Subcutaneous abdominal adipose tissue (tissue), 5 donors: ENCODE results near the gene SLC30A2.

ENCODE experiments used
- H3K27ac ChIP-seq: one replicate; pipeline ENCODE4 v1.7.0; 2013; ENCODE audit warnings: low read depth, mild to moderate bottlenecking, inconsistent platforms, low read length, moderate library complexity
- H3K27me3 ChIP-seq, 5 donors: one replicate each; pipeline ENCODE4 v1.7.0; 2013; ENCODE audit warnings: low read length in 5 of 5, inconsistent platforms in 1 of 5; ENCODE audit not compliant: control insufficient read depth in 5 of 5, insufficient read depth in 4 of 5
- H3K36me3 ChIP-seq, 5 donors: one replicate each; pipeline ENCODE4 v1.7.0; 2013; ENCODE audit warnings: low read length in 5 of 5; ENCODE audit not compliant: control insufficient read depth in 5 of 5, insufficient read depth in 5 of 5
- H3K4me1 ChIP-seq, 5 donors: one replicate each; pipeline ENCODE4 v1.7.0; 2013; ENCODE audit warnings: low read length in 5 of 5, mild to moderate bottlenecking in 3 of 5, moderate library complexity in 1 of 5; ENCODE audit not compliant: control insufficient read depth in 5 of 5, insufficient read depth in 5 of 5
- H3K4me3 ChIP-seq, 5 donors: one replicate each; pipeline ENCODE4 v1.7.0; 2013; ENCODE audit warnings: low read length in 5 of 5, low read depth in 1 of 5
- H3K9ac ChIP-seq, 5 donors: one replicate each; pipeline ENCODE4 v1.7.0; 2013; ENCODE audit warnings: low read length in 5 of 5, mild to moderate bottlenecking in 4 of 5, moderate library complexity in 3 of 5
- H3K9me3 ChIP-seq, 5 donors: one replicate each; pipeline ENCODE4 v1.7.0; 2013; ENCODE audit warnings: low read length in 5 of 5; ENCODE audit not compliant: control insufficient read depth in 5 of 5
- donor health status: healthy.
- donor health status: healthy.
- donor health status: healthy.
- donor health status: healthy.
- donor health status: healthy.

The SLC30A2 gene

DNA sequence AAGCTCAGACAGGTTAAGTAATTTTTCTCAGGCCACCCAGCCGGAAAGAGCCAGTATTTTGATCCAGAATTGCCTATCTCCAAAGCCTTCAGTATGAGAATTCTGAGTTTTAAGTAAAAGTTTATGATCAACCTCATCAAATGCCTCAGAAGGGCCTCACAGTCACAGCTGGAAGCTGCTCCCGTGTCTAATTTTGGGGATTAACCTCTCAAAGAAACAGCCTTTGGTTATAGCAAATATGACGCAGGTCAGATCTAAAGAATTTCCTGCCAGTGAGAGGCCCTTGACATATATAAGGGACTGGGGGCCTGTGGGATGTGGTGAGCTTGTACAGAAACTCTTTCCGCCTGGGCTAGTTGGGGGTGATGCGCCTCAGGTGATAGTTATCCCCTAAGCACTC, 22.1 kb downstream of the SLC30A2 start:
- Histone ChIP-seq H3K9ac (no peak overlapping the region), H3K4me1 (peaks cover 0 to 6% (median 4%) of the 10 kb centered on the region in 5 donors), H3K4me3 (no peak overlapping the region), H3K36me3 (no peaks in the 10 kb centered on the region), H3K27ac (no peak overlapping the region), H3K27me3 (peaks cover 21 to 40% (median 27%) of the 10 kb centered on the region in 5 donors), H3K9me3 (no peaks in the 10 kb centered on the region)

DNA sequence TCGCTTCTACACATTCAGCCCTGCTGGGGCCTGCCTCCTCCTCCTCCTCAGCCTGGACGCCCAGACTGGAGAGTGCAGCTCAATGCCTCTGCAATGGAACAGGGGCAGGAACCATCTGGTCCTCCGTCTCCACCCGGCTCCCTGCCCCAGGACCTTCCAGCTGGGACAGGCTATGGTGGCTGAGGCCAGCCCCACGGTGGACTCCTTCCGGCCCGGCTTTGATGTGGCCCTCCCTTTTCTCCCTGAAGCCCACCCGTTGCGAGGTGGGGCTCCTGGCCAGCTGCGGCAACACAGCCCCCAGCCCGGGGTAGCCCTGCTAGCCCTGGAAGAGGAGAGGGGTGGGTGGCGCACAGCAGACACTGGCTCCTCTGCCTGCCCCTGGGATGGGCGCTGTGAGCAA, 22.9 kb downstream of the SLC30A2 start:
- H3K9me3 ChIP-seq, result no peaks in the 10 kb centered on the region
- H3K36me3 ChIP-seq, result no peaks in the 10 kb centered on the region
- peaks cover 21 to 40% (median 30%) of the 10 kb centered on the region in 5 donors for H3K27me3 ChIP-seq
- H3K4me3 ChIP-seq, result no peak overlapping the region
- H3K4me1 ChIP-seq, result peaks cover 0 to 6% (median 4%) of the 10 kb centered on the region in 5 donors
- no peak overlapping the region for H3K27ac ChIP-seq
- no peak overlapping the region for H3K9ac ChIP-seq

DNA sequence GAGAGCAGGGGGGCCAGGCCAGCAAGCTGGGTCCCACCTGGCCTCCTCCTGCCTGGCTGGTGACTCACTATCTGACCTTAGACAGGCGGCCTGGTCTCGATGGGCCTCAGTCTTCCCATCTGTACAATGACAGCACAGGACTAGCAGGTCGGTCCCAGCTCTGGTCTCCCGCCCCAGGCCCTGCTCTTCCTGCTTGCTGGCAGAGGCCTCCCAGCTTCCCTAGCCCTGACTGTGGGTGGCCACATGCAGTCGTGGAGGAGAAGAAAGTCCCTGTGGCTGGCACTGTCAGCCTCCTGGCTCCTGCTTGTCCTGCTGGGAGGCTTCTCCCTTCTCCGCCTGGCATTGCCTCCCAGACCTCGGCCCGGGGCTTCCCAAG, 23.5 kb downstream of the SLC30A2 start:
- Histone ChIP-seq H3K4me1 (peaks cover 0 to 6% (median 4%) of the 10 kb centered on the region in 5 donors), H3K9me3 (no peaks in the 10 kb centered on the region), H3K9ac (no peak overlapping the region), H3K27me3 (peaks cover 18 to 40% (median 31%) of the 10 kb centered on the region in 5 donors), H3K36me3 (no peaks in the 10 kb centered on the region), H3K4me3 (no peak overlapping the region), H3K27ac (no peak overlapping the region)

DNA sequence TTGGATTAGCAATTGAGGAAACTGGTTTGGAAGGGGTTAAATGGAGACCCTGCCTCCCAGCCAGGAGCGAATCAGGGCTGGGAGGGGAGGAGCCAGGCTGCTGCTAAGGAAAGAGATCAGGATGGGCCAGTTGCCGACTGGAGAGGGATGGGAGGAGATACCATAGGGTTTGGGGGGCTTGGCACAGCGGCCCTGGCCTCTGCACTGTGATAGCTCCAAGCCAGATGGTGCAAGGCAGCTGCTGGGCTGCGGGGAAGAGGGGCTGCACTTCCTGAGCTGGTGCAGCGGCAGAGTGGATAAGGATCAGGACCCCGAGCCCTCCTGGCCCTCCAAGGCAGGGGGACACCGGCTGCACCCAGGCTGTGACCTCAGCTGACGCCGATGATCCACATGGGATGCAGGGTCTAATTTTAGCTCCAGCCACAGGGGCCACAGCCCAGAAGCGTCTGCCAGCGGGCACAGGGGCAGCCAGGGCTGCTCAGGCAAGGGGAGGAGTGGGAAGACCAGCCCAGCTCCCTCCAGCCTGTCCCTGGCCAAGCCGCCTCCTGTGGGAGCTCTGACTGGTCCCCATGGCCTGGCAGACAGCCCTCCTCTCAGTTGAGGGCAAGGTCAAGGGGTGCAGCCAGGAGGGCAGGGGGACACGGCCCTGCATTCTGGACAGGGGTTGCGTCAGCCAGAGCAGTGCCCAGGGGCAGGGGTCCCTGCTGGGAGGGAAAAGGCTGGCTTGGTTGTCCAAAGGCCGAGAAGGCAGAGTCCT, 24.1 kb downstream of the SLC30A2 start, which contains the start of gene EXTL1:
EXTL1 (plus strand) TSS at position 129 of the 757 bp plus-strand sequence. CDS start 872 bp downstream, outside the sequence.
- Histone ChIP-seq H3K9ac (no peak within 1 kb of the TSS), H3K27me3 (peaks cover 18 to 44% (median 32%) of the 10 kb centered on the region in 5 donors), H3K36me3 (no peaks in the 10 kb centered on the region), H3K27ac (no peak within 1 kb of the TSS), H3K9me3 (no peaks in the 10 kb centered on the region), H3K4me3 (no peak within 1 kb of the TSS), H3K4me1 (peaks cover 0 to 6% (median 4%) of the 10 kb centered on the region in 5 donors)

DNA sequence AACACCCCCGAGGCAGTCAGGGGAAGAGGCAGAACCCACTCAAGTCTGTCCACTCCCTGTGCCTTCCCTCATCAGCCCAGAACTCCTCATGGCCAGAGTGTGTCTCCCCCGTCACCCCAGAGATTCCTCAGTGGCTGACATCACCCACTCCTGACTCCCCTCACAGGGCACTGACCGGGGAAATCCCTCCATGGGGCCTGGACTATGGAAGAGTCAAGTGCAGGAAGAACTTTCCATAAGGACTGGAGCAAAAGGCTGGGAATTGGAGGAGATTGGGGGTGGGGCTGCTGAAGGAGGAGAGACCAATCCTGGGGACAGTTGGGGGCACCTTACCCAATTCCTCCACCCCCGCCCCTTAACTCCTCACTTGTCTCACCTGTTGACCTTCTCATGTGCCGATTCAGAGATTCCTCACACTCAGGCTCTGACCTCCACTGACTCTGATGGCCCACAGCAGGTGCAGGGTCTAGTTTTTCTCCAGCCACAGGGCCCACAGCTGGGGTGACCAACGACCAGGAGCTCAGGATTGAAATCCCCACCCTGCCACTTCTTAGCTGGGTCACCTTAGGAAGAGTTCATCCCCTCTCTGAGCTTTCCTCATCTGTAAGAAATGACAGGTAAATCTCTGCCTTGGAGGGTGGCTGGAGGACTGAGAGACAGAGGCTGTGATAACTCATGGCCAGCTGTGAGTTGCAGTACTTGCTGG, 24.8 kb downstream of the SLC30A2 start:
- no peaks in the 10 kb centered on the region for H3K36me3 ChIP-seq
- no peak overlapping the region for H3K27ac ChIP-seq
- peaks cover 18 to 44% (median 32%) of the 10 kb centered on the region in 5 donors for H3K27me3 ChIP-seq
- no peak overlapping the region for H3K9ac ChIP-seq
- no peaks in the 10 kb centered on the region for H3K9me3 ChIP-seq
- no peak overlapping the region for H3K4me3 ChIP-seq
- peaks cover 0 to 8% (median 5%) of the 10 kb centered on the region in 5 donors for H3K4me1 ChIP-seq

DNA sequence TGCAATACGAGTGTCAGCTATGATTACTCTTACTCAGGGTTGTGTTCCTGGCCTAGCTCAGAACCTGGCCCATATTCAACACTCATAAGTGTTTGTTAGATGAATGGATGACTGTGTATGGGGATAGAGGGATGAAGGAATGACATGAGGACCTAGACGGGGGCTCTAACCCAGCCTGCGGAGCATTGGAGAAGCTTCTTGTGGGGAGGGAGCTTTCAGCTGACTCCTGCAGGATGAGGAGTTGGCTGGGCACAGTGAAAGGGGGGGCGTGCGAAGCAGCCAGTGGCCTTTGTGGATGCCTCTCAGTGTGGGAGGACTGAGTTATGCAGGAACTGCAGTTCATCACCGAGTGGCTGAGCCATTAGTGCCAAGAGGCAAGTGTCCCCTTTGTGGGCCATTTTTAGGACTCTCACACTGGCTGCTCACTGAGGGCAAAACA, 25.6 kb downstream of the SLC30A2 start:
- Histone ChIP-seq H3K27me3 (peaks cover 18 to 44% (median 32%) of the 10 kb centered on the region in 5 donors), H3K4me1 (peaks cover 0 to 12% (median 8%) of the 10 kb centered on the region in 5 donors), H3K4me3 (no peak overlapping the region), H3K27ac (no peak overlapping the region), H3K9me3 (no peaks in the 10 kb centered on the region), H3K36me3 (no peaks in the 10 kb centered on the region), H3K9ac (peak overlapping the region in 1 of 5 donors; percentile 32)

DNA sequence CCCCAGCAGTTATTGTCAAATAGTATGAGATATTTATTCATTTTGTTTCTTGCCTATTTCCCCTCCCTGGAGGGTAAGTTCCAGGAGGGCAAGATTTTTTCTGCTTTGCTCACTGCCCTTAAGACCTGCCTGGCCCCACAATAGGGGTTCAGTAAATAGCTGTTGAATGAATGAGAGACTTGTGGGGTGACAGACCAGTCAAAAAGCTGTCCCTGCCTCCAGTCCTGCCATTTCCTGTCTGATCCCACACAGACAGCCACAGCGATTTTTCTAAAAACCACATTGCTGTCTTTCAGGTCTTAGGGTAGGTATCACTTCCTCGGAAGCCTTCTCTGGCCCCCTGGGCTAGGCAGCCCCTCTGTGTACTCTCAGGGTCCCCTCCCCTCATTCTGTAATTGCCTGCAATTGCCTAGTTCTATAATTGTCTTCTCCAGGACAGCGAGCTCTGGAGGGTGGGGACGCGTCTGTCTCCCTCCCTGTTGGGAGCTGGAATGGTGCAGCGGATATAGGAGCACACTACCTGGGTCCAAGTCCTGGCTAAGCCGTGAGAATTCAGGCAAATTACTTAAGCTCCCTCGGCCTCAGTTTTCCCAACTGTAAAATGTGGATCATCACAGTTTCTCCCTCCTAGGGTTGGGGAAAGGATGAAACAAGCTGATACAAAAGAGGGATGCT, 26.1 kb downstream of the SLC30A2 start:
- Histone ChIP-seq H3K36me3 (no peaks in the 10 kb centered on the region), H3K27ac (no peak overlapping the region), H3K4me3 (no peak overlapping the region), H3K9me3 (no peaks in the 10 kb centered on the region), H3K4me1 (peaks cover 0 to 13% (median 11%) of the 10 kb centered on the region in 5 donors), H3K9ac (peak overlapping the region in 1 of 5 donors; percentile 32), H3K27me3 (peaks cover 18 to 44% (median 32%) of the 10 kb centered on the region in 5 donors)

DNA sequence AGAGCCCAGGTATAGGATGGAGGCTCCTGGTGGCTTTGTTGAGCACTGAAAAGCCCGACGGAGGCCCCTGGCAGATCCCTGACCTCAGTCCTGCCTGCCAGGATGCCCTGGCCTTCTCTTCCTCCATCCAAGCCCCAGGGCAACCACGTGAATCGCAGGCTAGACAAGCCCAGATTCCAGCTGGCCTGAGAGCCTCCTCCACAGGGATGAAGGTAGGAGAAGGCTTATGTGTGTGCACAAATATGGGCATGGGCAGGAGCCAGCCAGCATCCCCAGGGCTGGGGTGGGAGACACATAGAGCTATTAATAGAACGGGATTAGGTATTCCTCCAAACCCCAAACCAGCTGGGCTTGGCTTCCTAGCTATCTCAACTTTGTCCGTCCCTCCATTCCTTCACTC, 28.3 kb downstream of the SLC30A2 start:
- Histone ChIP-seq H3K9ac (no peak overlapping the region), H3K4me3 (no peak overlapping the region), H3K9me3 (no peaks in the 10 kb centered on the region), H3K27ac (no peak overlapping the region), H3K4me1 (peaks cover 0 to 13% (median 11%) of the 10 kb centered on the region in 5 donors), H3K27me3 (peaks cover 18 to 37% (median 32%) of the 10 kb centered on the region in 5 donors), H3K36me3 (no peaks in the 10 kb centered on the region)

DNA sequence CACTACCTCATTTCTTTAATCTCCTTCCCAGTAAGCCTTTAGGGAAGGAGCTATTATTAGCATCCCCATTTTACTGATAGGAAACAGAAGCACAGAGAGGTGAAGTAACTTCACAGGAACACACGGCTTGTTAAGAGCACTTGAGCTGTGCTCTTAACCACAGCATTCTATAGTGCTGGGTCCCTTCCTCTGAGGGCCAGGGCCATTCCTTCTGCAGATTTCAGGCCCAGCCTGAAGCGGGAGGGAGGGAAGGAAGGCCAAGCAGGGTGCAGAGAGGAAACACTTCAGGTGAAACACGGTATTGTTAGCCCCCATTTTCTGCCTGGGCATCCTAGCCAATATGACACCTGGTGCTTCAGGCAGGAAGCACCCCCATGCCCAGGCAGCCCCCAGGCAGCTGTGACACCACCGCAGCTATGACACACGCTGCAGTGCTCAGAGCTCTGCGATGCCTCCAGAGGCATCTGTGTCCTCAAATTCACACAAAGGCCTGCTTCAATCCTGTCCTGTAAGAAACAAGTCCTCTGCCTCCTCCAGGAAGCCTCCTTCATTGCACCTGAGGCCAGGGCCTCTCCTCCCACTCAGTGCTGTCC, 28.9 kb downstream of the SLC30A2 start:
- Histone ChIP-seq H3K4me1 (peaks cover 0 to 13% (median 11%) of the 10 kb centered on the region in 5 donors), H3K27me3 (peaks cover 18 to 32% (median 29%) of the 10 kb centered on the region in 5 donors), H3K9me3 (no peaks in the 10 kb centered on the region), H3K36me3 (no peaks in the 10 kb centered on the region), H3K27ac (no peak overlapping the region), H3K4me3 (no peak overlapping the region), H3K9ac (peak overlapping the region in 1 of 5 donors; percentile 17)
